HEK293 (cell line): ENCODE data around the gene DEDD2.
A peak's percentile ranks its signal among the peaks of the same experiment; 100 is the strongest.

Experiments
- AEBP2 ChIP-seq: fragments of 450-650 bp; formaldehyde crosslinking; IDR thresholded peaks from 2 replicates; pipeline ENCODE4 v1.5.1; 2016; ENCODE audit warnings: missing biosample characterization, missing genetic modification characterization, borderline replicate concordance
- BCL6B ChIP-seq: fragments of 450-650 bp; formaldehyde crosslinking; IDR thresholded peaks from 2 replicates; pipeline ENCODE4 v1.5.1; 2017; ENCODE audit warnings: missing biosample characterization, missing genetic modification characterization
- ELK4 ChIP-seq: IDR thresholded peaks from 2 replicates; pipeline ENCODE4 v1.6.1; 2011; ENCODE audit warnings: mild to moderate bottlenecking, low read depth, low read length, borderline replicate concordance
- GLIS1 ChIP-seq: fragments of 450-650 bp; formaldehyde crosslinking; IDR thresholded peaks from 2 replicates; pipeline ENCODE4 v1.5.1; 2016; ENCODE audit warnings: missing biosample characterization, missing genetic modification characterization
- MZF1 ChIP-seq: fragments of 450-650 bp; formaldehyde crosslinking; IDR thresholded peaks from 2 replicates; pipeline ENCODE4 v1.5.1; 2017; ENCODE audit warnings: missing biosample characterization, missing genetic modification characterization, borderline replicate concordance
- PRDM1 ChIP-seq: fragments of 450-650 bp; formaldehyde crosslinking; IDR thresholded peaks from 2 replicates; pipeline ENCODE4; 2016; ENCODE audit warnings: missing biosample characterization, missing genetic modification characterization
- RBAK ChIP-seq: fragments of 450-650 bp; formaldehyde crosslinking; IDR thresholded peaks from 2 replicates; pipeline ENCODE4 v1.5.1; 2016; ENCODE audit warnings: missing biosample characterization, missing genetic modification characterization
- SALL2 ChIP-seq: fragments of 450-650 bp; formaldehyde crosslinking; IDR thresholded peaks from 2 replicates; pipeline ENCODE4 v1.5.0; 2017; ENCODE audit warnings: missing biosample characterization, mild to moderate bottlenecking, missing genetic modification characterization, borderline replicate concordance
- SCRT2 ChIP-seq: fragments of 450-650 bp; formaldehyde crosslinking; IDR thresholded peaks from 2 replicates; pipeline ENCODE4 v1.5.1; 2016; ENCODE audit warnings: missing biosample characterization, missing genetic modification characterization
- SETDB1 ChIP-seq: IDR thresholded peaks from one replicate; pipeline ENCODE4 v1.6.1; 2017; ENCODE audit warnings: mild to moderate bottlenecking, low read length, moderate library complexity, mixed read lengths; ENCODE audit not compliant: insufficient read length
- SP3 ChIP-seq: fragments of 450-650 bp; formaldehyde crosslinking; IDR thresholded peaks from 2 replicates; pipeline ENCODE4 v1.5.1; 2016; ENCODE audit warnings: missing biosample characterization, missing genetic modification characterization
- SP7 ChIP-seq: fragments of 450-650 bp; formaldehyde crosslinking; IDR thresholded peaks from 2 replicates; pipeline ENCODE4 v1.5.1; 2016; ENCODE audit warnings: missing biosample characterization, missing genetic modification characterization
- ZBTB21 ChIP-seq: fragments of 450-650 bp; formaldehyde crosslinking; IDR thresholded peaks from 2 replicates; pipeline ENCODE4 v1.5.1; 2017; ENCODE audit warnings: missing biosample characterization, missing genetic modification characterization
- ZFHX2 ChIP-seq: fragments of 450-650 bp; formaldehyde crosslinking; conservative IDR thresholded peaks from 2 replicates; pipeline ENCODE4 v1.5.1; 2016; ENCODE audit warnings: missing biosample characterization, missing genetic modification characterization
- ZFP41 ChIP-seq: fragments of 450-650 bp; formaldehyde crosslinking; IDR thresholded peaks from 2 replicates; pipeline ENCODE4 v1.5.1; 2016; ENCODE audit warnings: missing biosample characterization, missing genetic modification characterization, borderline replicate concordance
- ZNF132 ChIP-seq: fragments of 450-650 bp; formaldehyde crosslinking; IDR thresholded peaks from 2 replicates; pipeline ENCODE4 v1.5.1; 2017; ENCODE audit warnings: missing biosample characterization, missing genetic modification characterization, borderline replicate concordance
- ZNF138 ChIP-seq: fragments of 450-650 bp; formaldehyde crosslinking; IDR thresholded peaks from 2 replicates; pipeline ENCODE4 v1.5.1; 2016; ENCODE audit warnings: missing biosample characterization, missing genetic modification characterization, borderline replicate concordance
- ZNF175 ChIP-seq: fragments of 450-650 bp; formaldehyde crosslinking; IDR thresholded peaks from 2 replicates; pipeline ENCODE4 v1.5.1; 2016; ENCODE audit warnings: missing biosample characterization, missing genetic modification characterization
- ZNF184 ChIP-seq: fragments of 450-650 bp; IDR thresholded peaks from 2 replicates; pipeline ENCODE4 v1.5.1; 2018; ENCODE audit warnings: missing biosample characterization, mild to moderate bottlenecking, missing genetic modification characterization
- ZNF2 ChIP-seq: fragments of 450-650 bp; formaldehyde crosslinking; IDR thresholded peaks from 2 replicates; pipeline ENCODE4 v1.5.1; 2016; ENCODE audit warnings: missing biosample characterization, missing genetic modification characterization
- ZNF24 ChIP-seq: fragments of 450-650 bp; formaldehyde crosslinking; IDR thresholded peaks from 2 replicates; pipeline ENCODE4 v1.5.1; 2016; ENCODE audit warnings: missing biosample characterization, missing genetic modification characterization
- ZNF311 ChIP-seq: fragments of 450-650 bp; formaldehyde crosslinking; IDR thresholded peaks from 2 replicates; pipeline ENCODE4 v1.5.1; 2017; ENCODE audit warnings: missing biosample characterization, missing genetic modification characterization, borderline replicate concordance
- ZNF341 ChIP-seq: fragments of 450-650 bp; formaldehyde crosslinking; IDR thresholded peaks from 2 replicates; pipeline ENCODE4; 2016; ENCODE audit warnings: low read depth, missing biosample characterization, missing genetic modification characterization
- ZNF404 ChIP-seq: fragments of 450-650 bp; formaldehyde crosslinking; IDR thresholded peaks from 2 replicates; pipeline ENCODE4 v1.5.1; 2017; ENCODE audit warnings: missing biosample characterization, missing genetic modification characterization
- ZNF473 ChIP-seq: fragments of 450-650 bp; formaldehyde crosslinking; IDR thresholded peaks from 2 replicates; pipeline ENCODE4 v1.5.1; 2017; ENCODE audit warnings: missing biosample characterization, missing genetic modification characterization
- ZNF560 ChIP-seq: fragments of 450-650 bp; formaldehyde crosslinking; IDR thresholded peaks from 2 replicates; pipeline ENCODE4 v1.5.1; 2017; ENCODE audit warnings: missing biosample characterization, missing genetic modification characterization, borderline replicate concordance
- ZNF600 ChIP-seq: fragments of 450-650 bp; formaldehyde crosslinking; IDR thresholded peaks from 2 replicates; pipeline ENCODE4 v1.5.1; 2016; ENCODE audit warnings: missing biosample characterization, missing genetic modification characterization
- ZNF610 ChIP-seq: fragments of 450-650 bp; formaldehyde crosslinking; IDR thresholded peaks from 2 replicates; pipeline ENCODE4 v1.5.1; 2016; ENCODE audit warnings: missing biosample characterization, missing genetic modification characterization, borderline replicate concordance
- ZNF626 ChIP-seq: fragments of 450-650 bp; sonication (Bioruptor Pico); formaldehyde crosslinking; IDR thresholded peaks from 2 replicates; pipeline ENCODE4 v1.5.1; 2018; ENCODE audit warnings: missing biosample characterization, missing genetic modification characterization, inconsistent platforms
- ZNF843 ChIP-seq: fragments of 450-650 bp; formaldehyde crosslinking; IDR thresholded peaks from 2 replicates; pipeline ENCODE4 v1.5.1; 2016; ENCODE audit warnings: missing biosample characterization, missing genetic modification characterization
- TF ChIP-seq, protein P1 (sequence below): fragments of 450-650 bp; formaldehyde crosslinking; IDR thresholded peaks from 2 replicates; pipeline ENCODE4 v1.5.1; 2016; ENCODE audit warnings: missing biosample characterization, missing genetic modification characterization
- TF ChIP-seq, protein P2 (sequence below): fragments of 450-650 bp; formaldehyde crosslinking; IDR thresholded peaks from 2 replicates; pipeline ENCODE4 v1.5.1; 2017; ENCODE audit warnings: missing biosample characterization, mild to moderate bottlenecking, missing genetic modification characterization, moderate library complexity

Gene DEDD2

DNA sequence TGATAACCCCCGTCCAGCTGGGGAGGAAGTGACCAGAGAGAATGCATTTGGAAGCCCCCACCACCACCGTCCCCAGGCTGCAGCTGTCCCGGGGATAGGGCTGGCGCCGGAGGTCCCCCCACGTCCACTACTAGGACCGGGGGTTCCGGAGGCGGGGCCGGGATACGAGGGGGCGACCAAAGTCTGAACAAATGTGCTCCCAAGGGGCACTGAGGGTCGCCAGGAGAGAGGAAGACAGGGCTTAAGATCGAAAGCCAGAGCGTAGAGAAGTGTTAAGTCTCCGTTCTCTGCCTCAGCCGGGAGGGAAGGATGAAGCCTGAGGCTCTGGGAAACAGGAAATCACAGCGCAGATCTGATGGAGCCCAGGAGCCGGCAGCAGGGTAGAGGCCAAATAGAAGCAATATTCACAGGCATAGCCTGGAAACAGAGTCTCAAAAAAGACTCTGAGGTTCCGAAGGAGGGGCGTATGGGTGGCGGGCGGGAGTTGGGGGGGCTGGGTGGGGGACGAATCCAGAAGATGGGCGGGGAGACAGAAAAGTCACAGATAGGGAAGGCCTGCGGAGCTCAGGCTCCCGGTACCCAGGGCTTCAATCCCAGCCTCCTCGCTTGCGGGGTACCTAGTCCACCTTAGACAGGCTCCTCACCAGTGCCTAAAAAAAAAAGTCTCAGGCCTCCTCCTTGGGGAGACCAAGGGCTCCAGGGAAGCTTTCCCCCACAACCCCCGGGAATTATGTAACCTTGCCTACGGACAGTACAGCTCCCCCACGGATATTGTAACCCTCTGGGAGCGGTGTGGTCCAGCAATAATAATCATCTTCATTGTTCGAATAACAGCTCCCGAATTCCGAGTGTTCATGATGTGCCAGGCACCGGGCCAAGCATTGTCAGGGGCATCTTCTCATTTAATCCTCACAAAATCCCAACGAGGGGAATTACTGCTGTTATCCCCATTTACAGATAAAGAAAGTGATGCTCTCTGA, 38.6 kb upstream of the DEDD2 start (continued):
- TF ChIP-seq ZNF610 (tag by site-specific recombination) (no peak), GLIS1 (tag by site-specific recombination) (peak; percentile 90), ZNF184 (tag by site-specific recombination) (no peak), ZNF132 (tag by site-specific recombination) (no peak), ZNF2 (tag by site-specific recombination) (no peak), ELK4 (no peak), RBAK (tag by site-specific recombination) (no peak), AEBP2 (tag by site-specific recombination) (no peak), ZBTB21 (tag by site-specific recombination) (no peak), BCL6B (no peak), ZFP41 (tag by site-specific recombination) (no peak), ZFHX2 (tag by site-specific recombination) (peak; percentile 31; the same call in 1 of the 2 replicates), ZNF341 (tag by site-specific recombination) (peak; percentile 72), ZNF560 (no peak), SALL2 (tag by site-specific recombination) (no peak), SP3 (tag by site-specific recombination) (no peak; the same call in 1 of the 2 replicates), SCRT2 (tag by site-specific recombination) (no peak), ZNF175 (tag by site-specific recombination) (no peak), ZNF404 (no peak), ZNF473 (tag by site-specific recombination) (no peak), MZF1 (peak; percentile 49; the same call in 1 of the 2 replicates), ZNF24 (no peak), ZNF626 (tag by site-specific recombination) (no peak), ZNF843 (0 out of 2 replicates have a peak, but pooled peaks have one; percentile 11), SP7 (tag by site-specific recombination) (peak; percentile 17; the same call in 1 of the 2 replicates), PRDM1 (tag by site-specific recombination) (peak; percentile 14; the same call in 1 of the 2 replicates), ZNF138 (no peak), SETDB1 (no peak), ZNF600 (peak; percentile 34), ZNF311 (tag by site-specific recombination) (no peak)
- TF ChIP-seq, protein P1, sequence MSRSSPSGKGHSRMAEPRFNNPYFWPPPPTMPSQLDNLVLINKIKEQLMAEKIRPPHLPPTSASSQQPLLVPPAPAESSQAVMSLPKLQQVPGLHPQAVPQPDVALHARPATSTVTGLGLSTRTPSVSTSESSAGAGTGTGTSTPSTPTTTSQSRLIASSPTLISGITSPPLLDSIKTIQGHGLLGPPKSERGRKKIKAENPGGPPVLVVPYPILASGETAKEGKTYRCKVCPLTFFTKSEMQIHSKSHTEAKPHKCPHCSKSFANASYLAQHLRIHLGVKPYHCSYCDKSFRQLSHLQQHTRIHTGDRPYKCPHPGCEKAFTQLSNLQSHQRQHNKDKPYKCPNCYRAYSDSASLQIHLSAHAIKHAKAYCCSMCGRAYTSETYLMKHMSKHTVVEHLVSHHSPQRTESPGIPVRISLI, result no peak
- TF ChIP-seq, protein P2, sequence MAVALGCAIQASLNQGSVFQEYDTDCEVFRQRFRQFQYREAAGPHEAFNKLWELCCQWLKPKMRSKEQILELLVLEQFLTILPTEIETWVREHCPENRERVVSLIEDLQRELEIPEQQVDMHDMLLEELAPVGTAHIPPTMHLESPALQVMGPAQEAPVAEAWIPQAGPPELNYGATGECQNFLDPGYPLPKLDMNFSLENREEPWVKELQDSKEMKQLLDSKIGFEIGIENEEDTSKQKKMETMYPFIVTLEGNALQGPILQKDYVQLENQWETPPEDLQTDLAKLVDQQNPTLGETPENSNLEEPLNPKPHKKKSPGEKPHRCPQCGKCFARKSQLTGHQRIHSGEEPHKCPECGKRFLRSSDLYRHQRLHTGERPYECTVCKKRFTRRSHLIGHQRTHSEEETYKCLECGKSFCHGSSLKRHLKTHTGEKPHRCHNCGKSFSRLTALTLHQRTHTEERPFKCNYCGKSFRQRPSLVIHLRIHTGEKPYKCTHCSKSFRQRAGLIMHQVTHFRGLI (tag by site-specific recombination), result no peak
